ENCODE data around the gene MEIOSIN. TPM values are rescaled to one million over a fixed set of nuclear protein-coding genes. Genes with fewer than 3 reads are reported as not detected.

Gene MEIOSIN
- polyA plus RNA-seq, 1 donor from 2014 or later: not detected

DNA sequence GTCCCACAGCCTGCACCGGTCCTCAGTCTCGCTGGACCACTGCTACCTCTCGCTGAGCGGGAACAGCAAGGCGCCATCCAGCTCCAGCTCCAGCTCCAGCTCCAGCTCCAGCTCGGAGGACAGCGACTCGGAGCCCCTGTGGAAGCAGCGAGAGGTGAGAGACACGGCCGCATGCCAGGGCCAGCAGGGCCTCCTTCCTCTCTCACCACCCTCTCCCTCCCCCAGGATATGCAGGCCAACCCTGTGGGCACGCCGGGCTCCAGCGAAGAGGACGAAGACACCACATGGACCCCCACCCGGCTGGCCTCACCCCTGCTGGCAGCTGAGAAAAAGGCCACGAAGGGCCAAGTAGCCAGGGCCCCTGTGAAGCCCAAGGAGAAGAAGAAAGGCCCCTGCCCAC, 28.5 kb downstream of the MEIOSIN start:
- no peaks in the 10 kb centered on the region for H3K9me2 ChIP-seq (ENCODE audit: insufficient read depth, low read length)
- no peak overlapping the region for H3K4me2 ChIP-seq (ENCODE audit: low read length)
- H3K79me2 ChIP-seq (replicated peaks; ENCODE audit: insufficient read depth, low read length): no peaks in the 10 kb centered on the region
- H3K27ac ChIP-seq (ENCODE audit: low read length): no peak overlapping the region
- H3K9ac ChIP-seq (ENCODE audit: low read length): no peak overlapping the region
- no peak overlapping the region for H2AFZ ChIP-seq (ENCODE audit: low read depth, low read length)
- H4K20me1 ChIP-seq (ENCODE audit: insufficient read depth): no peaks in the 10 kb centered on the region
- TF ChIP-seq REST (IDR thresholded peaks at IDR 0.05; ENCODE audit: borderline replicate concordance) (no peak), SMC3 (conservative IDR thresholded peaks at IDR 0.05; ENCODE audit: poor library complexity) (no peak), POLR2AphosphoS5 (IDR thresholded peaks at IDR 0.05) (no peak), RAD21 (conservative IDR thresholded peaks at IDR 0.05) (no peak), EZH2 (IDR thresholded peaks at IDR 0.05; ENCODE audit: borderline replicate concordance, insufficient read depth, low read length, poor library complexity, severe bottlenecking) (no peak)
- H3K36me3 ChIP-seq (ENCODE audit: insufficient read depth, low read length): no peaks in the 10 kb centered on the region
- H3K27me3 ChIP-seq (ENCODE audit: insufficient read depth, low read depth, low read length): no peaks in the 10 kb centered on the region
- no peak overlapping the region for H3K4me3 ChIP-seq (ENCODE audit: low read length)
- no peaks in the 10 kb centered on the region for H3K9me3 ChIP-seq (ENCODE audit: low read length)
- H3F3A ChIP-seq (ENCODE audit: insufficient read depth, low read length, poor library complexity, severe bottlenecking): no peaks in the 10 kb centered on the region

DNA sequence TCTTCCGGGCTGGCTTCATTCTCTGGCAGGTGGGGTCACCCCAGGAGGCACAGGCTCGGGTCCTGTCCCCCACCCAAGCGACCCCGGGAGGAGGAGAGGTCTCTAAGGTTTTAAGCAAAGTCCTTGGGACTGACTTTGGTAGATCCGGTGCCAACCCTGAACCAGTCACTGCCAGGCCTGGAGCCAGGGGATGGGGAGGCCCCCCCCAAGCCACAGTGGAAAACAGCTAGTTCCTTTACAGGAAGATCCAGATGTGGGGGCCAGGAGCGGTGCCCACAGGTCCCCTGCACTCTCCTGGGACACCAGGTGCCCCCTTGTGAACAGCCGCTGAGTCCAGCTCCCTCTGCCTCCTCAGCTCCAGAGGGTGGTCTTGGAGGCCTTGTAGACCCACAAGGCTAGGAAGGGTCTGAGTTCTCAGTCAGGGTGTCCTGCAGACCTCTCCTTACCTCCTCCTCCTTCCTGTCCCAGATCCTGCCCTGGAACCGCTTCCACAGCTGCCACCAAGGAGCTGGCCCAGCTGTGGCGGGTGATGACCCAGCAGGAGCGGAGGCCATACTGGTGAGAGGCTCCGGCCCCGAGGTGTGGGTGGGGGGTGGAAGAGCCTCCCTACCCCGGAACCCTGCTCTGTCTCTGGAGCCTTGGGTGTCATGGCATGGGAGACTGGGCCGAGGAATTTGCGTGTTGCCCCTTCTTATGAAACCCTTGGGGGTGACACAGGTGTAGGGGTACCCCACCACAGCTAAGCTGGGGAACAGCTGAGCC, 29.8 kb downstream of the MEIOSIN start:
- H3K9ac ChIP-seq (ENCODE audit: low read length): no peak overlapping the region
- no peak overlapping the region for H3K4me3 ChIP-seq (ENCODE audit: low read length)
- no peaks in the 10 kb centered on the region for H3K79me2 ChIP-seq (replicated peaks; ENCODE audit: insufficient read depth, low read length)
- H3K36me3 ChIP-seq (ENCODE audit: insufficient read depth, low read length): no peaks in the 10 kb centered on the region
- no peak overlapping the region for H3K27ac ChIP-seq (ENCODE audit: low read length)
- TF ChIP-seq EZH2 (IDR thresholded peaks at IDR 0.05; ENCODE audit: borderline replicate concordance, insufficient read depth, low read length, poor library complexity, severe bottlenecking) (no peak), EP300 (conservative IDR thresholded peaks at IDR 0.05; ENCODE audit: poor library complexity, severe bottlenecking) (no peak), SMC3 (conservative IDR thresholded peaks at IDR 0.05; ENCODE audit: poor library complexity) (no peak), REST (IDR thresholded peaks at IDR 0.05; ENCODE audit: borderline replicate concordance) (no peak), CTCF (IDR thresholded peaks at IDR 0.05; ENCODE audit: poor library complexity, severe bottlenecking) (no peak), MXI1 (conservative IDR thresholded peaks at IDR 0.05; ENCODE audit: poor library complexity, severe bottlenecking) (no peak), RAD21 (conservative IDR thresholded peaks at IDR 0.05) (no peak), POLR2AphosphoS5 (IDR thresholded peaks at IDR 0.05) (no peak), TAF1 (IDR thresholded peaks at IDR 0.05; ENCODE audit: low read depth) (no peak)
- H2AFZ ChIP-seq (ENCODE audit: low read depth, low read length): no peak overlapping the region
- peaks cover 13% of the 10 kb centered on the region for H3K27me3 ChIP-seq (ENCODE audit: insufficient read depth, low read depth, low read length)
- no peaks in the 10 kb centered on the region for H3K9me3 ChIP-seq (ENCODE audit: low read length)
- H4K20me1 ChIP-seq (ENCODE audit: insufficient read depth): no peaks in the 10 kb centered on the region
- H3K4me2 ChIP-seq (ENCODE audit: low read length): no peak overlapping the region
- H3F3A ChIP-seq (ENCODE audit: insufficient read depth, low read length, poor library complexity, severe bottlenecking): no peaks in the 10 kb centered on the region
- no peaks in the 10 kb centered on the region for H3K9me2 ChIP-seq (ENCODE audit: insufficient read depth, low read length)
